Activated naive CD8-positive, alpha-beta T cell treated with anti-CD3 and anti-CD28 coated beads, Interleukin-2, amount 10 ng/mL, durations not matched to agents 7 days and 5 days (primary cell): ENCODE data around the gene PODN. TPM values are rescaled to one million over a fixed set of nuclear protein-coding genes. Genes with fewer than 3 reads are reported as not detected.

Experiments
- total RNA-seq, 2 experiments: library from RNA; stranded (reverse); gene quantifications; one replicate each; pipeline ENCODE4 v1.2.3, GENCODE V29; 2021

The PODN gene
- total RNA-seq, 2 experiments from 2014 or later = 0.14 TPM; not detected in 1

Other genes starting within 250 kb of the PODN start
- under 1 TPM; 0.08 to 0.09 TPM for gene ZYG11A, start 219.5 kb upstream of the PODN start, total RNA-seq
- gene ECHDC2, start 140.5 kb upstream of the PODN start, total RNA-seq = 10 to 100 TPM; 80.7 to 88.4 TPM
- gene SCP2, start 134.9 kb upstream of the PODN start, total RNA-seq = 10 to 100 TPM; 81.0 to 81.6 TPM
- gene SLC1A7, start 80.4 kb downstream of the PODN start, total RNA-seq = not detected
- gene CPT2, start 134.6 kb downstream of the PODN start, total RNA-seq = 10 to 100 TPM; 15.5 to 18.1 TPM
- gene CZIB, start 158.4 kb downstream of the PODN start, total RNA-seq = 10 to 100 TPM; 57.7 to 63.1 TPM
- 10 to 100 TPM; 67.4 to 70.4 TPM for gene MAGOH, start 176.3 kb downstream of the PODN start, total RNA-seq